ENCODE measurements around the gene PTP4A2.

The PTP4A2 gene

DNA sequence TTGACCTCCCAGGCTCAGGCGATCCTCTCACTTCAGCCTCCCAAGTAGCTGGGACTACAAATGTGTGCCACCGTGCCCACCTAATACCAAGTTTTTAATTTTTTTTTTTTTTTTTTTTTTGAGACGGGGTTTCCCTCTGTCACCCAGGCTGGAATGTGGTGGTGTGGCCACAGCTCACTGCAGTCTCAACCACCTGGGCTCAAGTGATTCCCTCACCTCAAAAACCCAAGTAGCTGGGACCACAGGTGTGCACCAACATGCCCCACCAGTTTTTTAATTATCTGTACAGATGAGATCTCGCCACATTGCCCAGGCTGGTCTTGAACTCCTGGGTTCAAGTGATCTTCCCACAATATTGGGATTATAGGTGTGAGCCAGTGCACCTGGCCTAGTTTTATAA is 22.7 kb downstream of the PTP4A2 start:
- Histone ChIP-seq H4K20me1 (ENCODE audit: insufficient read depth, low read length) (peaks cover 85% of the 10 kb centered on the region), H3K9me3 (ENCODE audit: insufficient read depth, low read length, severe bottlenecking) (no peaks in the 10 kb centered on the region), H3K4me3 (ENCODE audit: low read depth in 1 of 2, low read length in 2 of 2) (no peak overlapping the region), H3K27ac (ENCODE audit: low read length) (no peak overlapping the region), H3K79me2 (ENCODE audit: insufficient read depth, low read length) (peaks cover 100% of the 10 kb centered on the region), H2AFZ (ENCODE audit: low read depth, low read length) (no peak overlapping the region), H3K36me3 (ENCODE audit: insufficient read depth, low read length) (peaks cover 97% of the 10 kb centered on the region), H3K27me3 (ENCODE audit: insufficient read depth, low read length, poor library complexity) (no peaks in the 10 kb centered on the region), H3K9ac (ENCODE audit: low read depth, low read length) (no peak overlapping the region; the same call in 1 of the 2 replicates), H3K4me2 (ENCODE audit: insufficient read depth, low read length) (no peak overlapping the region), H3K4me1 (ENCODE audit: insufficient read depth, low read length) (peaks cover 9% of the 10 kb centered on the region)
- DNase-seq = no peak
- ATAC-seq (ENCODE audit: insufficient read depth, low read depth) = peak; percentile 53; the same call in 2 of the 3 replicates
- no peak for TF ChIP-seq EZH2 (IDR thresholded peaks at IDR 0.05; ENCODE audit: borderline replicate concordance, low read depth, low read length, severe bottlenecking)
- TF ChIP-seq, protein P1, sequence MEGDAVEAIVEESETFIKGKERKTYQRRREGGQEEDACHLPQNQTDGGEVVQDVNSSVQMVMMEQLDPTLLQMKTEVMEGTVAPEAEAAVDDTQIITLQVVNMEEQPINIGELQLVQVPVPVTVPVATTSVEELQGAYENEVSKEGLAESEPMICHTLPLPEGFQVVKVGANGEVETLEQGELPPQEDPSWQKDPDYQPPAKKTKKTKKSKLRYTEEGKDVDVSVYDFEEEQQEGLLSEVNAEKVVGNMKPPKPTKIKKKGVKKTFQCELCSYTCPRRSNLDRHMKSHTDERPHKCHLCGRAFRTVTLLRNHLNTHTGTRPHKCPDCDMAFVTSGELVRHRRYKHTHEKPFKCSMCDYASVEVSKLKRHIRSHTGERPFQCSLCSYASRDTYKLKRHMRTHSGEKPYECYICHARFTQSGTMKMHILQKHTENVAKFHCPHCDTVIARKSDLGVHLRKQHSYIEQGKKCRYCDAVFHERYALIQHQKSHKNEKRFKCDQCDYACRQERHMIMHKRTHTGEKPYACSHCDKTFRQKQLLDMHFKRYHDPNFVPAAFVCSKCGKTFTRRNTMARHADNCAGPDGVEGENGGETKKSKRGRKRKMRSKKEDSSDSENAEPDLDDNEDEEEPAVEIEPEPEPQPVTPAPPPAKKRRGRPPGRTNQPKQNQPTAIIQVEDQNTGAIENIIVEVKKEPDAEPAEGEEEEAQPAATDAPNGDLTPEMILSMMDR (IDR thresholded peaks at IDR 0.05; ENCODE audit: borderline replicate concordance, extremely low read depth, low read length, poor library complexity, severe bottlenecking) = no peak

DNA sequence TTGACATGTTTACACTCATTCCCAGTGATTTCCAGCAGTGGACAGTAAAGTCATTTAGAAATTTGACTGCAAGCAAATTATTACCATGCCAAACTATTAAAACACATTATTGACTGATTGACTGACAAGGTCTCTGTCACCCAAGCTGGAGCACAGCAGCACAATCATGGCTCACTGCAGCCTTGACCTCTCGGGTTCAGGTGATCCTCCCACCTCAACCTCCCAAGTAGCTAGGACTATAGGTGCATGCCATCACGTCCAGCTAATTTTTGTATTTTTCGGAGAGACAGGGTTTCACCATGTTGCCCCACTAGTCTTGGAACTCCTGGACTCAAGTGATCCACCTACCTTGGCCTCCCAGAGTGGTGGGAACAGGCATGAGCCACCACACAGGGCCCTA is 24.2 kb downstream of the PTP4A2 start:
- no peak for DNase-seq
- H3K4me2 ChIP-seq (ENCODE audit: insufficient read depth, low read length) = no peak overlapping the region
- H3K4me3 ChIP-seq (ENCODE audit: low read depth in 1 of 2, low read length in 2 of 2) = no peak overlapping the region
- H3K79me2 ChIP-seq (ENCODE audit: insufficient read depth, low read length) = peaks cover 96% of the 10 kb centered on the region
- H3K36me3 ChIP-seq (ENCODE audit: insufficient read depth, low read length) = peaks cover 99% of the 10 kb centered on the region
- H2AFZ ChIP-seq (ENCODE audit: low read depth, low read length) = no peak overlapping the region
- H3K27ac ChIP-seq (ENCODE audit: low read length) = no peak overlapping the region
- H3K27me3 ChIP-seq (ENCODE audit: insufficient read depth, low read length, poor library complexity) = no peaks in the 10 kb centered on the region
- H4K20me1 ChIP-seq (ENCODE audit: insufficient read depth, low read length) = peaks cover 89% of the 10 kb centered on the region
- TF ChIP-seq, protein P1 (IDR thresholded peaks at IDR 0.05; ENCODE audit: borderline replicate concordance, extremely low read depth, low read length, poor library complexity, severe bottlenecking) = no peak
- no peak for TF ChIP-seq EZH2 (IDR thresholded peaks at IDR 0.05; ENCODE audit: borderline replicate concordance, low read depth, low read length, severe bottlenecking)
- no peak overlapping the region for H3K9ac ChIP-seq (ENCODE audit: low read depth, low read length)
- no peaks in the 10 kb centered on the region for H3K9me3 ChIP-seq (ENCODE audit: insufficient read depth, low read length, severe bottlenecking)
- ATAC-seq (ENCODE audit: insufficient read depth, low read depth) = no peak
- H3K4me1 ChIP-seq (ENCODE audit: insufficient read depth, low read length) = peaks cover 9% of the 10 kb centered on the region

DNA sequence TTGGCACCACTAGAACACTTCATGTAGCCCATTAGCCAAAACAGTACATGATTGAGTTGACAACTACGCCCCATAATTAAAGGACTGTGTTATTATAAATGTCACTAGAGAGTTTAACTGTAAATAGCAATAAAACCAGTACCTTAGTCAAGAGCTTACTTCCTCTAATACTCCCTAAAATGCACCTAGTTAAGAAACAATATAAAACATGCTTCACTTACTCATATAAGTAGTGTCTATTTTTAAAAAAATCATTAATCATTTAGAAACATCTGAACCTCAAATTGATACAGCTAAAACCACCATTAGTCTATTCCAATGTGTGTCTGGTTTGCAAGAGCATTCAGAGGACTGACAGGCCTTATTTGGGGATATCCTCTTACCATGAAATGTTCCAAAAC is 25.3 kb downstream of the PTP4A2 start:
- Histone ChIP-seq H3K9ac (ENCODE audit: low read depth, low read length) (no peak overlapping the region), H3K27me3 (ENCODE audit: insufficient read depth, low read length, poor library complexity) (no peaks in the 10 kb centered on the region), H3K27ac (ENCODE audit: low read length) (no peak overlapping the region), H3K4me2 (ENCODE audit: insufficient read depth, low read length) (no peak overlapping the region), H3K79me2 (ENCODE audit: insufficient read depth, low read length) (peaks cover 93% of the 10 kb centered on the region), H2AFZ (ENCODE audit: low read depth, low read length) (no peak overlapping the region), H3K4me1 (ENCODE audit: insufficient read depth, low read length) (peaks cover 6% of the 10 kb centered on the region; the same call in 1 of the 2 replicates), H3K36me3 (ENCODE audit: insufficient read depth, low read length) (peaks cover 98% of the 10 kb centered on the region), H3K9me3 (ENCODE audit: insufficient read depth, low read length, severe bottlenecking) (no peaks in the 10 kb centered on the region), H4K20me1 (ENCODE audit: insufficient read depth, low read length) (peaks cover 82% of the 10 kb centered on the region), H3K4me3 (ENCODE audit: low read depth in 1 of 2, low read length in 2 of 2) (no peak overlapping the region)
- no peak for TF ChIP-seq EZH2 (IDR thresholded peaks at IDR 0.05; ENCODE audit: borderline replicate concordance, low read depth, low read length, severe bottlenecking)
- TF ChIP-seq, protein P1 (IDR thresholded peaks at IDR 0.05; ENCODE audit: borderline replicate concordance, extremely low read depth, low read length, poor library complexity, severe bottlenecking) = no peak
- ATAC-seq (ENCODE audit: insufficient read depth, low read depth) (no peak), DNase-seq (no peak)

Data from DND-41 (cell line).